RWPE2 (cell line): ENCODE measurements around the gene MGRN1.

Experiments used
- ATAC-seq: fragments of 200-7000 bp; cut with Tn5 transposase; 3 replicates; pipeline ENCODE4 v1.9.1; 2021; ENCODE audit warnings: low read depth
- DNase-seq: peaks from one replicate; pipeline ENCODE4 v3.0.0-alpha.2; 2020; ENCODE audit warnings: low spot score
- H3K27ac ChIP-seq: fragments of 450-650 bp; 2 replicates; pipeline ENCODE4 v1.5.1; 2017; ENCODE audit warnings: mild to moderate bottlenecking; ENCODE audit not compliant: poor library complexity, severe bottlenecking
- H3K27me3 ChIP-seq: fragments of 250-450 bp; sonication (Bioruptor Pico); 2 replicates; pipeline ENCODE4 v1.5.1; 2021; ENCODE audit warnings: mild to moderate bottlenecking, moderate library complexity; ENCODE audit not compliant: insufficient read depth, poor library complexity, severe bottlenecking
- H3K36me3 ChIP-seq: fragments of 250-450 bp; sonication (Bioruptor Pico); 2 replicates; pipeline ENCODE4 v1.5.1; 2020; ENCODE audit warnings: low read depth, mild to moderate bottlenecking, moderate library complexity
- H3K4me1 ChIP-seq: fragments of 250-450 bp; sonication (Bioruptor Pico); 2 replicates; pipeline ENCODE4 v1.5.1; 2021; ENCODE audit warnings: mild to moderate bottlenecking, moderate library complexity; ENCODE audit not compliant: insufficient read depth, poor library complexity, severe bottlenecking
- H3K4me3 ChIP-seq: fragments of 250-450 bp; sonication (Bioruptor Pico); 2 replicates; pipeline ENCODE4 v1.5.1; 2021; ENCODE audit warnings: mild to moderate bottlenecking, moderate library complexity; ENCODE audit not compliant: severe bottlenecking
- H3K9me3 ChIP-seq: fragments of 250-450 bp; sonication (Bioruptor Pico); 2 replicates; pipeline ENCODE4 v1.5.1; 2021; ENCODE audit warnings: mild to moderate bottlenecking, moderate library complexity; ENCODE audit not compliant: severe bottlenecking
- CTCF ChIP-seq: fragments of 450-650 bp; IDR thresholded peaks from one replicate; pipeline ENCODE4 v1.5.1; 2017; ENCODE audit warnings: mild to moderate bottlenecking, moderate library complexity; ENCODE audit not compliant: poor library complexity, severe bottlenecking

Gene MGRN1

GRCh38 chr16:4615384-4616046 is 9.1 kb upstream of the MGRN1 start:
- Histone ChIP-seq H3K27me3 (no peaks in the 10 kb centered on the region), H3K4me1 (peaks cover 22% of the 10 kb centered on the region), H3K27ac (peak overlapping the region; percentile 64), H3K4me3 (peak overlapping the region; percentile 93), H3K9me3 (no peaks in the 10 kb centered on the region), H3K36me3 (no peaks in the 10 kb centered on the region)
- DNase-seq, result no peak
- ATAC-seq, result no peak
- TF ChIP-seq CTCF, result no peak

DNA sequence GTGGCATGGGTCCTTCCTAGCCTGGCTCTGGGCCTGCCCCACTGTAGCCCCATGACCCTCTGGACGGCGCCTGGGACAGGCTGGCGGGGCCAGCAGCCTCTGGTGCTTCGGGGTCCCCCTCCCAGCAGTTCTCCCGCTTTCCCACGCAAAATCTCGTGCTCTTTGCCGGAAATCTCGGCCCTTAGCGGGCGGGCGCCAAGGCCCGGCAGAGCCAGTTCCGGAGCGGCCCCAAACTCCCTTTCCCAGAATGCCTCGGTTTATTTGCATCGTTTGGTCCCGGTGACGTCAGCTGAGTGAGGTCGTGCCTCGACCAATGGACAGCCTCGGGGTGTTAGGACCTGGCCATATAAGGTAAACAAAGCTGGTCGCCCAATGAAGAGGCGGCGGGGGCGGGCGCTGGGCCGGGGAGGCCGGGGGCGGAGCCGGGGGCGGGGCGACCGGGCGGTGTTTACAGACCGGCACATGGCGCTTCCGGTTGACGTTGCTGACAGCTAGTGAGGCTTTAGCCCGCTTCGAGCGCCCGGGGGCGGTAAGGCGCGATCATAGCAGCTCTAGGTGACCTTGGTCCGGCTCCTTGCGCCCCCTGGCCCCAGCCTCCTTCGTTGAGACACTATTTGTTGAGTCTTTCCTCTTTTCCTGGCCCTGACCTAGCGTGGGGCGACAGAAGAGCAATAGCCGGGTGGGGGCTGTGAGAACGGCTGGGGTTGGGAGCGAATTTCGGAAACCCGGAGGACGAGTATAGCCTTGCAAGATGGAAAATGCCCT is 8.4 kb upstream of the MGRN1 start:
- peak overlapping the region; percentile 39 for H3K4me3 ChIP-seq
- peaks cover 22% of the 10 kb centered on the region for H3K4me1 ChIP-seq
- no peaks in the 10 kb centered on the region for H3K9me3 ChIP-seq
- peak overlapping the region; percentile 64 for H3K27ac ChIP-seq
- peak; percentile 67 for ATAC-seq
- no peaks in the 10 kb centered on the region for H3K36me3 ChIP-seq
- peak; percentile 46 for TF ChIP-seq CTCF
- peak; percentile 100 for DNase-seq
- H3K27me3 ChIP-seq, result no peaks in the 10 kb centered on the region

- no peak for TF ChIP-seq CTCF
- Histone ChIP-seq H3K9me3 (no peaks in the 10 kb centered on the region), H3K4me1 (peaks cover 19% of the 10 kb centered on the region), H3K36me3 (no peaks in the 10 kb centered on the region), H3K4me3 (no peak overlapping the region), H3K27ac (peak overlapping the region; percentile 64), H3K27me3 (no peaks in the 10 kb centered on the region)
- ATAC-seq (no peak), DNase-seq (no peak)
Measured at GRCh38 chr16:4617880-4618279, 6.7 kb upstream of the MGRN1 start.

DNA sequence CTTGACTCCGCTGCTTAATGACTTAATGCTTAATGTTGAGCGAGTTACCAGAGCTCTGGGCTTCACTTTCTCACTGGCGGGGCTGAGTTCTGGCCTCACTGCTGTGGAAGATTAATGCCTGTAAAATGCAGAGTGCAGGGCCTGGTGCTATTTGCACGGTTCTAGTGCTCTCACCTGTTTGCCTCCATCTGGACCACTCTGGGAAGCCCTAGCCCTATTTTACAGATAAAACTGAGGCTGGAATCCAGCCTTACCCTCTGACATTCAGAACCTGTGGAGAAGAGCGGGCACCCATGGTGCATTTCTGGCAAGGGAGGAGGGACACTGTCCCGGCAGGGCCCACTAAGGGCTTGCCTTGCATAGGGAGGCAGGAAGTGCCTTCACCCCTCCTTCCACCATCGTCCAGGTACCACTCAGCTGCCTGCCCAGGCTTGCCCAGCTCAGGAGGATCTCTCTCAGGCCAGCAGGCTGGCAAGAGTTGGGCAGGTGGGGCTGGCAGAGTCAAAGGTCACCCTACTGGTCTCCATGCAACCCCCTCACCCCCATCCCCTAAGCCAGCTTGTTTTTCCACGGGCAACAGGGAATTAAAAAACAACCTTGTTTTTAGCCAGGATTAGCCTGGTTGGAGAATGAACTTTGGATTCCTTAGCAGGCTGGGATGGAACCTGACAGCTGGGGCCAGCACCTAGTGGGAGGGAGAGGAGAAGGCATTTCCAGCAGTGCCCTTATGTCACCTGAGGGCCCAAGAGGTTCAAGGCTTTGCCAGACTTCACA is 5.8 kb upstream of the MGRN1 start:
- Histone ChIP-seq H3K9me3 (no peaks in the 10 kb centered on the region), H3K4me1 (peaks cover 19% of the 10 kb centered on the region), H3K27ac (peak overlapping the region; percentile 64), H3K27me3 (no peaks in the 10 kb centered on the region), H3K4me3 (no peak overlapping the region), H3K36me3 (no peaks in the 10 kb centered on the region)
- DNase-seq (no peak), ATAC-seq (peak; percentile 48)
- TF ChIP-seq CTCF, result no peak
